ENCODE measurements around the gene PRSS22. TPM values are rescaled to one million over a fixed set of nuclear protein-coding genes. Genes with fewer than 3 reads are reported as not detected.
A peak's percentile ranks its signal among the peaks of the same experiment; 100 is the strongest.

The PRSS22 gene
- total RNA-seq, 2 donors from 2014 or later: 0.86 TPM

GRCh38 chr16:2852003-2852730 lies 5.8 kb downstream of the PRSS22 start:
- Mint-ChIP-seq H3K27ac (no peak overlapping the region), H3K36me3 (peaks cover 10% of the 10 kb centered on the region), H3K9me3 (peaks cover 5% of the 10 kb centered on the region), H3K4me1 (ENCODE audit: low read depth in 2 of 2) (peaks cover 8 to 18% of the 10 kb centered on the region in 2 donors), H3K4me3 (no peak overlapping the region), H3K27me3 (peaks cover 6 to 7% of the 10 kb centered on the region in 2 donors)
- DNase-seq (ENCODE audit: low spot score) (no peak), ATAC-seq (no peak)

- H3K4me3 Mint-ChIP-seq: no peak overlapping the region
- DNase-seq (ENCODE audit: low spot score) (no peak), ATAC-seq (no peak)
- no peak overlapping the region for H3K27ac Mint-ChIP-seq
- peaks cover 2% of the 10 kb centered on the region for H3K36me3 Mint-ChIP-seq
- H3K9me3 Mint-ChIP-seq: no peaks in the 10 kb centered on the region
- H3K4me1 Mint-ChIP-seq (ENCODE audit: low read depth in 2 of 2): peaks cover 17 to 28% of the 10 kb centered on the region in 2 donors
- peaks cover 6 to 7% of the 10 kb centered on the region in 2 donors for H3K27me3 Mint-ChIP-seq
These were observed 8.8 kb downstream of the PRSS22 start for GRCh38 chr16:2848933-2849725.

DNA sequence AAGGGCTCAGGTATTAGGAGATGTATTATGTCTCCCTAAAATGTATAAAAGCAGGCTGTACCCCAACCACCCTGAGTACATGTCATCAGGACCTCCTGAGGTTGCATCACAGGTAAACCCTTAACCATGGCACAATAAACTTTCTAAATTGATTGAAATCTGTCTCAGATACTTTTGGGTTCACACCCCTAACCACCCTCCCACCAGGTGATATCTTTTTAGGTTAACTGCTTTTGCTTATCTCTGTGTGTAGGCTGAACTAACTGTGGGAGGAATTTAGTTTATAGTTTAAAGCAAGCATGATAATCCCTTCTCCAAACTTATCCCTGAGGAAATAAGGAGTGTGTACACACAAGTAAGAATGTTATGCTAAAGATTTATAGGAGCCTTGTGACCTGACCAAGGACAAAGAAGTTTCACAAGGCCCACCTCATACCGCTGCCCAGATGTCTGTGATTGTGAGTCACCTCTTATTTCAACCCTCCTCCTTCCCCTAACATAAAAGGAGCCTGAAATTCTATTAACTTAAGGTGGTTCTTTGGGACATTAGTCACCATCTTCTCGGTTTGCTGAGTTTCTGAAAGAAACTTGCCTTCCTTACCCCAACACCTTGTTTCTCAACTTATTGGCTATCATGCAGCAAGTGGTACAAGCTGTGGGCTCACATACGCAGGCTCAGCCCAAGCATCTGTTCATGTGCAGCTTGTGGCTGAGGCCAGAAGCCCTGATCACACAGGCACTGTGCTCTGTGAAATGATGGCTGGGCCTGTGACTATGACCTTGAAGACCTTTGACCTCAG lies 11.3 kb downstream of the PRSS22 start:
- Mint-ChIP-seq H3K27me3 (peaks cover 6 to 7% of the 10 kb centered on the region in 2 donors), H3K9me3 (no peaks in the 10 kb centered on the region), H3K4me1 (ENCODE audit: low read depth in 2 of 2) (peaks cover 26 to 35% of the 10 kb centered on the region in 2 donors), H3K36me3 (no peaks in the 10 kb centered on the region), H3K27ac (peak overlapping the region; percentile 56 to 86), H3K4me3 (peak overlapping the region; percentile 23)
- peak; percentile 54 to 61 for ATAC-seq
- peak; percentile 59 for DNase-seq (ENCODE audit: low spot score)

DNA sequence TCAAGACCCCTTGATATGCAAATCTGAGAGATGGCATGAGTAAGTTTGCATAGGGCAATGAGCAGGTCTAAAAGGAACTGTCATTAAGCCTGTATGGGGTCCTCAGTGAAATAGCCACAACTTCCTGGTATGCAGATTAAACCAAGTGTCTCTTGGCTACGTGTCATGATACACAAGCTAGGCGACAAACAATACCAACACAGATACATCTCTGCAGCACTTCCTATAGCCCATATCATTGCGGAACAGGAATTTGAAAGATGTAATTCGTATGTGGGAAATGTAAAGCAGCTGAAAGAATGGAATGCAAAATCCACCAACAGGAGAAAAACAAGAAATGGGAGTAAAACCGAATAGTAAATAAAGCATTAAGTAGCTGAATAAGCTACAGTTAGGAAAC lies 12.9 kb downstream of the PRSS22 start:
- peak overlapping the region; percentile 18 for H3K4me3 Mint-ChIP-seq
- peaks cover 26 to 37% of the 10 kb centered on the region in 2 donors for H3K4me1 Mint-ChIP-seq (ENCODE audit: low read depth in 2 of 2)
- peak overlapping the region; percentile 50 to 86 for H3K27ac Mint-ChIP-seq
- no peaks in the 10 kb centered on the region for H3K9me3 Mint-ChIP-seq
- ATAC-seq: no peak
- peaks cover 6 to 7% of the 10 kb centered on the region in 2 donors for H3K27me3 Mint-ChIP-seq
- peak; percentile 49 for DNase-seq (ENCODE audit: low spot score)
- H3K36me3 Mint-ChIP-seq: no peaks in the 10 kb centered on the region

- Mint-ChIP-seq H3K9me3 (no peaks in the 10 kb centered on the region), H3K4me1 (ENCODE audit: low read depth in 2 of 2) (peaks cover 40% of the 10 kb centered on the region in 2 donors), H3K4me3 (no peak overlapping the region), H3K36me3 (no peaks in the 10 kb centered on the region), H3K27ac (no peak overlapping the region), H3K27me3 (no peaks in the 10 kb centered on the region)
- DNase-seq (ENCODE audit: low spot score): no peak
- ATAC-seq: no peak
These were observed 14.4 kb downstream of the PRSS22 start for GRCh38 chr16:2843526-2843925.

GRCh38 chr16:2842340-2843000 lies 15.5 kb downstream of the PRSS22 start:
- ATAC-seq: peak; percentile 76 to 85

GRCh38 chr16:2841606-2842339 lies 16.2 kb downstream of the PRSS22 start:
- Mint-ChIP-seq H3K4me3 (peak overlapping the region; percentile 93), H3K27ac (peak overlapping the region; percentile 93 to 96), H3K4me1 (ENCODE audit: low read depth in 2 of 2) (peaks cover 48 to 49% of the 10 kb centered on the region in 2 donors), H3K36me3 (no peaks in the 10 kb centered on the region), H3K9me3 (no peaks in the 10 kb centered on the region), H3K27me3 (no peaks in the 10 kb centered on the region)
- ATAC-seq (peak; percentile 82 to 91), DNase-seq (ENCODE audit: low spot score) (peak; percentile 90)

More at GRCh38 chr16:2842340-2843000, 15.5 kb downstream of the PRSS22 start:
- Mint-ChIP-seq H3K4me3 (peak overlapping the region; percentile 93), H3K36me3 (no peaks in the 10 kb centered on the region), H3K4me1 (ENCODE audit: low read depth in 2 of 2) (peaks cover 47% of the 10 kb centered on the region in 2 donors), H3K9me3 (no peaks in the 10 kb centered on the region), H3K27ac (peak overlapping the region; percentile 93 to 96), H3K27me3 (no peaks in the 10 kb centered on the region)
- peak; percentile 95 for DNase-seq (ENCODE audit: low spot score)

DNA sequence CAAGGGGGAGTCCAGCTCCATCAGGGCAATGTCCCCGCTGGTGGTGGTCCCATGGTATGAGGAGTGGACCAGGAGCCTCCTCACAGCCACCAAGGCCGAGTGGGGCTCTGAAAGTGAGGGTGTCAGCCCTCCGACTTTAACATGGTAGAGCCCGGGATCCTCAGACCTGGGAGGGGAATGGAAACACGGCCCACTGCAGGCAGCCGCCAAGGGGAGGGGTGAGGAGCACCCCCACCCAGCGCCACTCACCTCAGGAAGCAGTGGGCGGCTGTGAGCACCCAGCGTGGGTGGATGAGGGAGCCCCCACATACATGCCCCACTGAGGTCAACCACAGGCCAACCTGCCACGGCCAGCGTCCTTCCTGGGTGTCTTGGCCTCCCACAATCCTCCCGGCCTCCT lies 17.1 kb downstream of the PRSS22 start:
- no peak for ATAC-seq
- no peaks in the 10 kb centered on the region for H3K27me3 Mint-ChIP-seq

GRCh38 chr16:2839650-2840450 lies 18.1 kb downstream of the PRSS22 start:
- Mint-ChIP-seq H3K27me3 (no peaks in the 10 kb centered on the region), H3K9me3 (no peaks in the 10 kb centered on the region), H3K4me3 (peak overlapping the region; percentile 42), H3K36me3 (no peaks in the 10 kb centered on the region), H3K27ac (peak overlapping the region; percentile 64 to 65), H3K4me1 (ENCODE audit: low read depth in 2 of 2) (peaks cover 40 to 47% of the 10 kb centered on the region in 2 donors)
- DNase-seq (ENCODE audit: low spot score) (peak; percentile 51), ATAC-seq (no peak)

More for the DNA sequence above, 17.1 kb downstream of the PRSS22 start:
- H3K27ac Mint-ChIP-seq: peak overlapping the region; percentile 93 to 96
- H3K36me3 Mint-ChIP-seq: no peaks in the 10 kb centered on the region
- H3K4me3 Mint-ChIP-seq: peak overlapping the region; percentile 93
- peaks cover 45% of the 10 kb centered on the region in 2 donors for H3K4me1 Mint-ChIP-seq (ENCODE audit: low read depth in 2 of 2)
- peak; percentile 83 for DNase-seq (ENCODE audit: low spot score)
- no peaks in the 10 kb centered on the region for H3K9me3 Mint-ChIP-seq

- Mint-ChIP-seq H3K27ac (peak overlapping the region; percentile 64 to 65), H3K27me3 (no peaks in the 10 kb centered on the region), H3K4me3 (no peak overlapping the region), H3K4me1 (ENCODE audit: low read depth in 2 of 2) (peaks cover 37 to 48% of the 10 kb centered on the region in 2 donors), H3K36me3 (no peaks in the 10 kb centered on the region), H3K9me3 (no peaks in the 10 kb centered on the region)
- DNase-seq (ENCODE audit: low spot score) (peak; percentile 66), ATAC-seq (peak in 1 of 2 donors; percentile 32)
These were observed 19.0 kb downstream of the PRSS22 start for GRCh38 chr16:2838928-2839327.

DNA sequence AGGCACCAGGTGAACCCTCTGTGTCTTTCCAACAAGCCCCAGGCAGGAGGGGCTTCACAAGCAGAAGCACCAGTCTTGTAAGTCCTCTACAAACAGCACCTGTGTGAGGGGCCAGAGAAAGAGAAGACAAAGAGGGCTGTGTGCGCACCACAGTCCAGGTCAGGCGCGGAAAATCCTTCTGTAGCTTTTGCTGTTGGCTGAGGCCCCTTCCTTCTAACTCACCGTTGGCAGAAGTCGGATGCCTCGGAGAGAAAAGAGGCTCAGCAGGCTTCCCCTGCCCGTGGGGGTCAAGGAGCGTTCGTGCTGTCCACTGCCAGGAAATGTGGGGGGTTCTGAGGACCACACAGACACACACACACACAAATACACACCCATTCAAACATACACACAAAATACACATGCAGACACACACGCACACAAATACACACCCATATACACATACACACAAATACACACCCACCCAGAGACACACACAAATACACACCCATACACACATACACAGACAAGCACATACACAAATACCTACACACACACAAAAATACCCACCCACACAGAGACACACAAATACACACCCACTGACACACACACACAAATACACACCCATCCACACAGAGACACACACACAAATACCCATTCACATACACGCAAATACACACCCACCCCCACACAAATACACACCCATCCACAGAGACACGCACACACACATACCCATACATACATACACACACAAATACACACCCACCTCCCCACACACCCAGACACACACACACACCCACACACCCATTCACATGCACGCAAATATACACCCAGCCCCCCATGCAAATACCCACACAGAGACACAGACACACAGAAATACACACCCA lies 21.1 kb downstream of the PRSS22 start:
- no peak for DNase-seq (ENCODE audit: low spot score)
- H3K4me3 Mint-ChIP-seq: no peak overlapping the region
- no peak for ATAC-seq
- H3K9me3 Mint-ChIP-seq: no peaks in the 10 kb centered on the region
- H3K36me3 Mint-ChIP-seq: no peaks in the 10 kb centered on the region
- H3K4me1 Mint-ChIP-seq (ENCODE audit: low read depth in 2 of 2): peaks cover 29 to 47% of the 10 kb centered on the region in 2 donors
- no peaks in the 10 kb centered on the region for H3K27me3 Mint-ChIP-seq
- peak overlapping the region; percentile 1 to 8 for H3K27ac Mint-ChIP-seq
